ENCODE measurements around the gene KIT. TPM values are rescaled to one million over a fixed set of nuclear protein-coding genes. Genes with fewer than 3 reads are reported as not detected.

KIT gene
- total and polyA plus RNA-seq, 2 donors (not counting 1 experiment from before 2014, with no cell fraction given) = 0.01 TPM; not detected in 1

- Histone ChIP-seq H3K36me3 (replicated peaks in 1 of 2; ENCODE audit: control extremely low read depth in 1 of 2, control insufficient read depth in 1 of 2, extremely low read depth in 1 of 2, insufficient read depth in 2 of 2, low read length in 1 of 2) (no peaks in the 10 kb centered on the region), H3K27ac (ENCODE audit: low read length in 2 of 2) (no peak overlapping the region), H3K4me1 (ENCODE audit: control insufficient read depth in 2 of 2, insufficient read depth in 2 of 2, low read length in 2 of 2) (peaks cover 9 to 10% of the 10 kb centered on the region in 2 donors), H3K9me3 (ENCODE audit: control extremely low read depth in 1 of 3, control insufficient read depth in 2 of 3, insufficient read depth in 1 of 3, low read length in 2 of 3) (no peaks in the 10 kb centered on the region), H3K27me3 (replicated peaks in 1 of 4; ENCODE audit: control extremely low read depth in 1 of 4, control insufficient read depth in 3 of 4, insufficient read depth in 4 of 4, low read length in 3 of 4) (peaks cover 0 to 7% (median 0%) of the 10 kb centered on the region in 4 experiments), H3K79me2 (ENCODE audit: control insufficient read depth, insufficient read depth, low read length) (no peaks in the 10 kb centered on the region), H3K4me2 (replicated peaks; ENCODE audit: low read depth, low read length, poor library complexity, severe bottlenecking) (no peak overlapping the region), H3K9ac (ENCODE audit: low read length) (no peak overlapping the region), H4K20me1 (ENCODE audit: control insufficient read depth, insufficient read depth, low read length, poor library complexity, severe bottlenecking) (no peaks in the 10 kb centered on the region), H3K4me3 (ENCODE audit: control extremely low read depth in 1 of 5, extremely low read depth in 1 of 5, insufficient read depth in 1 of 5, low read depth in 2 of 5, low read length in 4 of 5) (no peak overlapping the region), H2AFZ (ENCODE audit: insufficient read depth, low read depth, low read length, poor library complexity, severe bottlenecking) (no peak overlapping the region)
- TF ChIP-seq CTCF (IDR thresholded peaks at IDR 0.05) (no peak), EZH2 (IDR thresholded peaks at IDR 0.05; ENCODE audit: borderline replicate concordance, insufficient read depth, low read depth, low read length, poor library complexity, severe bottlenecking) (no peak)
- H3K4me3 Mint-ChIP-seq = no peak overlapping the region
- POLR2A ChIA-PET = no interaction called here
- H3K27ac Mint-ChIP-seq = no peak overlapping the region
- H3K4me1 Mint-ChIP-seq = peaks cover 9% of the 10 kb centered on the region
- intact Hi-C loops (cut with micrococcal nuclease) = no loop called here
- CTCF ChIA-PET = no interaction called here
- DNase-seq (no peak), ATAC-seq (ENCODE audit: low read depth) (no peak)
- H3K27me3 Mint-ChIP-seq = peaks cover 19% of the 10 kb centered on the region
- no peaks in the 10 kb centered on the region for H3K9me3 Mint-ChIP-seq (ENCODE audit: insufficient read depth)
Observed at GRCh38 chr4:54678826-54679225, 21.1 kb downstream of the KIT start.

- Histone ChIP-seq H3K4me3 (ENCODE audit: control extremely low read depth in 1 of 5, extremely low read depth in 1 of 5, insufficient read depth in 1 of 5, low read depth in 2 of 5, low read length in 4 of 5) (no peak overlapping the region), H3K79me2 (ENCODE audit: control insufficient read depth, insufficient read depth, low read length) (no peaks in the 10 kb centered on the region), H3K4me2 (replicated peaks; ENCODE audit: low read depth, low read length, poor library complexity, severe bottlenecking) (no peak overlapping the region), H2AFZ (ENCODE audit: insufficient read depth, low read depth, low read length, poor library complexity, severe bottlenecking) (no peak overlapping the region), H3K27ac (ENCODE audit: low read length in 2 of 2) (no peak overlapping the region), H3K36me3 (replicated peaks in 1 of 2; ENCODE audit: control extremely low read depth in 1 of 2, control insufficient read depth in 1 of 2, extremely low read depth in 1 of 2, insufficient read depth in 2 of 2, low read length in 1 of 2) (no peaks in the 10 kb centered on the region), H3K9me3 (ENCODE audit: control extremely low read depth in 1 of 3, control insufficient read depth in 2 of 3, insufficient read depth in 1 of 3, low read length in 2 of 3) (no peaks in the 10 kb centered on the region), H4K20me1 (ENCODE audit: control insufficient read depth, insufficient read depth, low read length, poor library complexity, severe bottlenecking) (no peaks in the 10 kb centered on the region), H3K4me1 (ENCODE audit: control insufficient read depth in 2 of 2, insufficient read depth in 2 of 2, low read length in 2 of 2) (peaks cover 18 to 20% of the 10 kb centered on the region in 2 donors), H3K9ac (ENCODE audit: low read length) (no peak overlapping the region), H3K27me3 (replicated peaks in 1 of 4; ENCODE audit: control extremely low read depth in 1 of 4, control insufficient read depth in 3 of 4, insufficient read depth in 4 of 4, low read length in 3 of 4) (peaks cover 0 to 7% (median 0%) of the 10 kb centered on the region in 4 experiments)
- intact Hi-C loops (cut with micrococcal nuclease) = loop anchor here (5.0 kb wide), 1 partner anchor 1057 kb away; no protein-coding TSS in a partner anchor
- ATAC-seq (ENCODE audit: low read depth) (no peak), DNase-seq (no peak)
- TF ChIP-seq EZH2 (IDR thresholded peaks at IDR 0.05; ENCODE audit: borderline replicate concordance, insufficient read depth, low read depth, low read length, poor library complexity, severe bottlenecking) = no peak
- TF ChIP-seq CTCF (IDR thresholded peaks at IDR 0.05) = no peak
- ChIA-PET CTCF (no interaction called here), POLR2A (no interaction called here)
- H3K9me3 Mint-ChIP-seq (ENCODE audit: insufficient read depth) = no peaks in the 10 kb centered on the region
- H3K27ac Mint-ChIP-seq = no peak overlapping the region
- H3K27me3 Mint-ChIP-seq = peaks cover 15% of the 10 kb centered on the region
- WGBS (ENCODE audit: insufficient coverage) = no CpG with 5 or more reads among the region's 1 CpG
- peaks cover 18% of the 10 kb centered on the region for H3K4me1 Mint-ChIP-seq
- no peak overlapping the region for H3K4me3 Mint-ChIP-seq
Observed at GRCh38 chr4:54679813-54680212, 22.1 kb downstream of the KIT start.
